GM21423 (cell line): Measurements from ENCODE around the gene HRAS.

Experiments
- ATAC-seq: cut with Tn5 transposase; IDR thresholded peaks from one replicate; pipeline ENCODE4 v1.9.1; 2021; ENCODE audit warnings: mild to moderate bottlenecking, moderate library complexity; ENCODE audit not compliant: unreplicated experiment

The HRAS gene

DNA sequence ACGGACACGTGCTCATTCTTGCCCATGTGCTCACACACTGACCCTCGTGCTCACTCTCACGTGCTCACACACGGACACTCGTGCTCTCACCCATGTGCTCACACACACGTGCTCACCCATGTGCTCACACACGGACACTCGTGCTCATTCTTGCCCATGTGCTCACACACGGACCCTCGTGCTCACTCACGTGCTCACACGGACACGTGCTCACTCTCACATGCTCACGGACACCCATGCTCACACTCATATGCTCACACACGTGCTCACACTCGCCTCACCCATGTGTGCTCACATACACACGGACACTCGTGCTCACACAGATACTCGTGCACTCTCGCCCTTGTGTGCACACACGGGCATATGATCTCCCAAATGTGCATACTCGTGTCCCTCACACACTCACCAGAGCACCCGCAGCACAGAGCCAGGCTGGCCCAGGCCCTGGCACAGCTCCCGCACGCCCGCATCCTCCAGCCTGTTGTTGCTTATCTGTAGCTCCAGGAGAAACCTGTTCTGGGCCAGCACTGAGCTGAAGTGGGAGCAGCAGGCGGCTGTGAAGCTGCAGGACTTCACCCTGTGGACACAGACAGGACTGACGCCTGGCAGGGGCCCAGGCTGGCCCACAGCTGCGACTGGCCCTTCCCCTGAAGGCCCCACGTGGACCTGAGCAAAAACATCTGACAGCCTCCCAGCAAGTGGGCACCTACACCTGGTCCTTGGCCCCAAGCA, 37.6 kb downstream of the HRAS start:
- ATAC-seq: no peak

GRCh38 chr11:496834-497564, 38.4 kb downstream of the HRAS start:
- no peak for ATAC-seq

DNA sequence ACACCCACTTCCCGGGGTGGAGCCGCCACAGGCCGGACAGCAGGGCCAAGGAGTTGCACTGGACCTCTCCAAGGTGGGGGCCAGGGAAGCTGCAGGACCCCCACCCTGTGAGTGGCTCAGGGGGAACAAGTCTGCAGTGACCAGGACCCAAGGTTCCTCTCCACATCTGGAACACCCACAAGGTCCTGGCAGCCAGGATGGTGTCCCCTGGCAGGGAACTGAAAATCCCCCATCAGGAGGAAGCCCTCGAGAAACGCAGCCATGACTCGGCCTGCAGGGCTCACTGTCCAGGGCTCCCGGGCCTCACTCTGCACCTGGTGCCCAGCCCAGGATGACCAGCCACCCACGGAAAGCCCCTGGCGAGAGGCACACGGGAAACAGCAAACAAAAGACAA, 39.8 kb downstream of the HRAS start:
- no peak for ATAC-seq

- ATAC-seq: no peak
These were observed 40.4 kb downstream of the HRAS start for GRCh38 chr11:494761-495536.

GRCh38 chr11:492427-493226, 42.7 kb downstream of the HRAS start:
- ATAC-seq: no peak

- no peak for ATAC-seq
These were observed 44.0 kb downstream of the HRAS start for GRCh38 chr11:491358-491757.

GRCh38 chr11:490930-491260, 44.5 kb downstream of the HRAS start:
- no peak for ATAC-seq

- no peak for ATAC-seq
These were observed 45.0 kb downstream of the HRAS start for GRCh38 chr11:490186-490929.

DNA sequence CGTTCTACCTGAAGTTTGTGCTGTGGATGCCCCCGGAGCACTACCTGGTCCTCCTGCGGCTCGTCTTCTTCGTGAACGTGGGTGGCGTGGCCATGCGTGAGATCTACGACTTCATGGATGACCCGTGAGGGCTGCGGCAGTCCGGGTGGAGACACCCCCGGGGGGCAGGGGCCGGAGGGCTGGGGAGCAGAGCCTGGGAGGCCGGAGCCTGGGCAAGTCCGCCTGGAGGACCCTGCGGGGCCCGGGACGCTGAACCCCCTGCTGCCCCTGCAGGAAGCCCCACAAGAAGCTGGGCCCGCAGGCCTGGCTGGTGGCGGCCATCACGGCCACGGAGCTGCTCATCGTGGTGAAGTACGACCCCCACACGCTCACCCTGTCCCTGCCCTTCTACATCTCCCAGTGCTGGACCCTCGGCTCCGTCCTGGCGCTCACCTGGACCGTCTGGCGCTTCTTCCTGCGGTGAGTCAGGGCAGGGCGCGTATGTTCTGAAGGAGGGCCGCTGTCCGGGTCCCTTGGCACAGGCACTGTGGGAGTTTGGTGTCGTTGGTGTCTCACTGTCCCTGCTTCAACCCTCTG, 45.7 kb downstream of the HRAS start:
- no peak for ATAC-seq

GRCh38 chr11:488992-489391, 46.4 kb downstream of the HRAS start:
- ATAC-seq: no peak

- ATAC-seq: no peak
These were observed 46.8 kb downstream of the HRAS start for GRCh38 chr11:488579-488978.

GRCh38 chr11:488062-488461, 47.3 kb downstream of the HRAS start:
- ATAC-seq: no peak

DNA sequence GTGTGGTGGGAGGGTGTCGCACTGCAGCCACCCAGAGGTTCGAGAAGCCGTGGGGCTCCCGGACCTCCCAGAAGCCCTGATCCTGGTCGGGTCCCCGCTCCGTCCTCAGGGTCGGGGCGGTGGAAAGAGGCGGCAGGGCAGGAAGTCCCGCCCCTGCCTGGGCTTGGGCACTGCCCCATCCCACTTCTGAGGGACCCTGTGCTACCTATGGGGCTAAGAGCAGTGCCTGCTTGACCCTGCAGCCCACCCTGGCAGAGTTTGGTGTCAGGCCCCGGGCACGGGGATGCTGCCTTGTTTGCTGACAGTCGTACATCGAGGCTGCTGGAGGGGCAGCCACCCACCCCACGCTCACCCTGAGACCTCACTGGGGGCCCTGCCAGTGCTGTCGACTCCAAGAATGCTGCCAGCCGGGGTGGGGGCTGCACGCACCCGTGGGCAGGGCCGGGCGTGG, 47.8 kb downstream of the HRAS start:
- ATAC-seq: no peak

GRCh38 chr11:486189-486588, 49.2 kb downstream of the HRAS start:
- ATAC-seq: no peak

DNA sequence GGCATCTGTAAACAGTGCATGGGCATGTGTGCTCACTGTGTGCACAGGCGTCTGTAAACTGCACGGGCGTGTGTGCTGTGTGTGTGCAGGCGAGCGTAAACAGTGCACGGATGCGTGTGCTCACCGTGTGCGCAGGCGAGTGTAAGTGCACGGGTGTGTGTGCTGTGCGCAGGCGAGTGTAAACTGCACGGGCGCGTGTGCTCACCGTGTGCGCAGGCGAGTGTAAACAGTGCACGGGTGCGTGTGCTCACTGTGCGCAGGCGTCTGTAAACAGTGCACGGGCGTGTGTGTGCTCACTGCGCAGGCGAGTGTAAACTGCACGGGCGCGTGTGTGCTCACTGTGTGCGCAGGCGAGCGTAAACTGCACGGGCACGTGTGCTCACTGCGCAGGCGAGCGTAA, 50.8 kb downstream of the HRAS start:
- ATAC-seq: no peak
